NCI-H69 (cell line): ENCODE data around the gene TNFAIP2.
A peak's percentile ranks its signal among the peaks of the same experiment; 100 is the strongest.

Experiments
- DNase-seq: peaks from one replicate; lab custom pipeline; 2025; lab: John Stamatoyannopoulos, UW

Gene TNFAIP2

GRCh38 chr14:103094406-103095209, 28.7 kb upstream of the TNFAIP2 start, which contains the start of gene EXOC3L4:
Gene EXOC3L4, plus strand, starts transcription at chr14:103094725. Its CDS starts 5,495 bp downstream, at chr14:103100220.
- no peak for DNase-seq

DNA sequence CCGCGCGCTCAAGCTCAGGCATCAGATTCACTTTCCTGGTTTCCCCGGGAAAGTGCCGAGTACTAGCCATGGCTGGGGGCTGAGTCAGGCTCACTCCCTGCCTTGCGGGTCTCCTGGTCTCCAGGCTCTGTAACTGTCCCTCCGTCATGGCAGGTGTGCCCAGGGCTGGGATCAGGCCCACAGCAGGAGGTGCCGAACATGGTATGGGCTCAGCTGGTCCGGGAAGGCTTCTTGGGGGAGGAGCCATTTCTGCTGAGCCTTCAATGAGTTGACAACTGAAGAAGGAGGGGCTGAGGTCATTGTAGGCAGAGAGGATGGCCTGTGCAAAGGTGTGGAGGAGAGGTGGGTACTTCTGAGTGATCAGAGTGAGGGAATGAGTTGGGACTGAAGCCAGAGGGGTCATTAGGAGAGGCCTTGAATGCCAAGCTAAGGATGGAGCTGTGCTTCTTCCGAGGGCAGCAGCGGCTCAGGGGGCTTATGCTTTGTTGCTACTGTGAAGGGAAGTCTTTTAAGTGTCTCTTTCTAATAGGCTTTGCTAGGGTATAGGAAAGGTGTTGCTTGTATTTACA, 28.0 kb upstream of the TNFAIP2 start:
- no peak for DNase-seq

GRCh38 chr14:103096387-103096786, 26.9 kb upstream of the TNFAIP2 start:
- no peak for DNase-seq

- DNase-seq = no peak
These were observed 25.8 kb upstream of the TNFAIP2 start for GRCh38 chr14:103097244-103097993.

DNA sequence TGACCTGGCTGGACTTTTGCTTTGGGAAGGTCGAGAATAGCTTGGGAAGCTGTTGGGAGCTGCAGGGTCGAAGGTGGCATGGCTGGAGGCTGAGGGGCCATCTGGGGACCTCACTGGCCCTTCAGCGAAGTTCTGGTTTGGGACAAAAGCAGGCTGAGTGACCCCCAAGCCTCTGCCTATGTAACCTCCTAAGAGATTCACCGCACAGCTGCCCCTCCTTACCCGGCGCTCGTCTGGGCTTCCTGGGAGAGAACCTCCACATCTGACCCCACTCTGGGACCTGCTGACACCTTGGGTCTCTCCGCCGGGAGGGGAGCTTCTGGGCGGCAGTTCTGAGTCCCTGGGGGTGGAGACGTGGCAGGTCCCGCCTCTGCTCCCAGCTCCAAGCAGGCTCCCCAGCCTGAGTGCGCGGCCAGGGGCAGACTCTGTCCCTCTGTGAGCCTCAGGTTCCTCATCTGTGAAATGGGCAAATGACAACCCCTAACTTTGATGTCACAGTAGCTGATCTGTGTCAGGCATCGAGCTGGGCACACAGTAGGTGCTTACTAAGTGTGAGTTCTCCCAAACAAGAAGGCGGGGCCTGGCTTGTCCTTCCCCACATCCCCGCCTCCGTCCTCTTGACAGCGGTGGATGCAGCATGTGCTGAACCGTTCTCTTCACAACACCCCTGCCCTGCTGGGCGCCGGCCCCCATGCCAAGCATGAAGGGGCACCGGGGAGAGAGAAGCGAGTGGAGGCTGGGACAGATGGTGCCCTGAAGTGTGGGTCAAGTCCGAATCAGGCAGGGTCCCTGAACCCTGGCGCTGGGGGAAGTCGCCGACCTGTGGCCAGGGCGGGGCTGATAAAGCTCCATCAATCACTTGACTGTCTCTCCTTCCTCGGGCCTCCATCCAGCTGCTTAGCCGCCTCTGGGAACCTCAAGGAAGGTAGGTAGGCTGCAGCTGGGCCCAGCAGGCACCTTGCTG, 25.0 kb upstream of the TNFAIP2 start:
- DNase-seq = peak; percentile 27

DNA sequence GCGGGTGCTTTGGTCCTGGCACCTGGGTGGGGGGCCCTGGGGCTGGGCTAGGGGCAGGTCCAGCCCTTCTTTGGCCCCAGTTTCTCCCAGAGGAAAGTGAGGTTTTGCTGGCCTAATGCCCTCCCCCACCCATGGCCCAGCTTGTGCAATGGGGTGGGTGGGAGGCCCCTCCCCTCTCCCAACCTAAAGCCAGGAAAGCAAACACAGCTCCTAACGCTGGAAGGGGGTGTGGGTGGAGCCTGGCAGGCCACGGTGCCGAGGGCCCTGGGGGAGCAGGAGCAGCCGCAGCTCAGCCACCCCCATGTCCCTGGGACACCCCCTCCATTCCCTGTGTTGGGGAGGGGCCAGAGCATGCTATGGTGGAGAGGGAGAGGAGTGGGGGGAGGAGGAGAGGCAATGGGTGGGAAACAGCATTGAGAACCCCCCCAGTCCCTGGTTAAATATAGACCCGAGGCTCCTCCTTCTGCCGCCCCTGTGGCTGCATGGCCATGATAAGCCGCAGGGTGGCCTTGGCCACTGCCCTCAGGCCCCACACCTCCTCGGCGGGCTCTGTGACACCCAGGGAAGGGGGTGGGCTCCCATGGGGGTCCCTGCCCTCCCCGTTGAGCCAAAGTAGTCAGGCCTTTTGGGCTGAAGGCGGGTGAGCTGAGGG, 24.1 kb upstream of the TNFAIP2 start:
- DNase-seq = peak; percentile 59

DNA sequence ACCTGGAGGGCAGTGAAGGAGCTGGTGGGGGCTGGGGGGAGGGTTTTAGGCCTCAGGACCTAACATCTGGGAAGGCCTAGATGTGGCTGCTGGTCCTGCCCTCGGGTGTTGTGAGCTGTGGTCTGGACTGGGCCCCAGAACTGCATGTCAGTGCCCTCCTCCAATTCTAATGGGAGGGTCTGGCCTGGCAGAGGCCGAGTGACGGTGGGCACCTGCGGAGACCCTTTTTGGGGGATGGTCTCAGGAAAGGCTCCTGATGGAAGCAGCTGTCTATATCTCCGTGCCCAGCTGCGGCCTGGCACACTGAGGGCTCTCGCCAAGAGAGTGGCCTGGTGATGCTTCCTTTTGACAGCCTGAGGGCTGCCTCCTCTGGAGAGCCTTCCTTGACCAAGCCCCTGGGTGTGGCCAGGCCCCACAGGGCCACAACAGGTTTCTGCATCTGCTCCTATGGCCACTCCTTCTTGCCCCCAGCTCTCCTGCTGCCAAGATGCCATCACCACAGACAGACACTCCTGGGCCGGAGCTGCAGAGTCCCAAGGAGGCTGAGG, 23.5 kb upstream of the TNFAIP2 start:
- DNase-seq = no peak

DNA sequence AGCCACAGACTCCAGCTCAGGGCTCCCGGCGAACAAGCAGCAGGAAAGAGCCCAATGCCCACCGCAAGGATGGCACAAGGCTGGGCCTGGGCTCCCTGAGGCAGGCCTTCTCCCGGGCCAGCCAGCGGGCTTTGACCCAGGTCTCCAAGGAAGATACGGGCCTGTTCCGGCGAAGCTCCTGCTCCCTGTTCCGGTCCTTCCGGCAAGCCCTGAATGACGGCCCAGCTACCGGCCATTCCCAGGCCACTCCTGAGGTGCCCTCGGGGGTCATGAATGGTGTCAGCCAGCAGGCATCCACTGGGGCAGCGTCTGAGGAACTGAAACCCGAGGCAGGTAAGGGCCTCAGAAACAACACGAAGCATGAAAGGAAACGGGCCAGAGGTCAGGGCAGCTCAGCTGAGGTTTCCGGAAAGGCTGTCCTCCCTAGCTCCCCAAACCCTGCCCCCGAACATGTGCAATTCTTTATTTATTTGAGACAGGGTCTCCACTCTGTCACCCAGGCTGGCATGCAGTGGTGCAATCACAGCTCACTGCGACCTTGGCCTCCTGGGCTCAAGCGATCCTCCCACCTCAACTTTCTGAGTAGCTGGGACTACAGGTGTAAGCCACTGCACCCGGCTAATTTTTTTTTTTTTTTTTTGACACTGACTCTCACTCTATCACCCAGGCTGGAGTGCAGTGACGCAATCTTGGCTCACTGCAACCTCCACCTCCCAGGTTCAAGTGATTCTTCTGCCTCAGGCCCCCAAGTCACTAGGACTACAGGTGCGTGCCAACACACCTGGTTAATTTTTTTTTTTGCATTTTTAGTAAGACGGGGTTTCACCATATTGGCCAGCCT, 22.8 kb upstream of the TNFAIP2 start:
- no peak for DNase-seq

DNA sequence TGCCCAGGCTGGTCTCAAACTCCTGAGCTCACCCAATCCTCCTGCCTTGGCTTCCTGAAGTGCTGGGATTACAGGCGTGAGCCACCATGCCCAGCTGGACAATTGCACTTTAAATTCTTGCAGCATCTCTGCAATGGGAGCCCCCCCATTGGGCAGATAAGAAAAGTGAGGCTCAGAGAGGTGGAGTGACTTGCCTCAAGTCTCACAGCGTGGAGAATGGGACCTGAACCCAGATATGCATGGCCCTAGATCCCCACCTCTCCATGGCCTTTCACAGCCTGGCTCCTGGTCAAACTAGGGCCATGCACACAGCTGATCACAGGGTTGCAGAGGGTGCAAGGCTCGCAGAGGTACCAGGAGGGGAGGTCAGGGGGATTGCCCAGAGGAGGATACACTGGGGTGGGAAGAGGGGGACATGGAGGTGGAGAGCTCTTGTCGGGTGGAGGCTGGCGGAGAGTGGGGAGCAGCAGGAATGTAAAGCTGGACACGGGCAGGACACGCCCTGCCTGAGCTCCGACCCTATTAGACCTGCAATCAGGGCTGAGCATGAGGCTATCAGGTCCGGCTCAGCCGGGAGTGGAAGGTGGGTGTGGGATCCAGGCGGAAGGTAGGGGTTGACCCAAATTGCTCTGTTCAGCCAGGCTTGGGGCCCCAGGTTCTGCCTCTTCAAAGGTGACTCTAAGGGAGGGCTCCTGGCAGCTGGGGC, 21.9 kb upstream of the TNFAIP2 start:
- DNase-seq = no peak

GRCh38 chr14:103101963-103102688, 21.1 kb upstream of the TNFAIP2 start:
- DNase-seq = no peak

- no peak for DNase-seq
These were observed 20.5 kb upstream of the TNFAIP2 start for GRCh38 chr14:103102689-103103260.

- peak; percentile 93 for DNase-seq
These were observed 19.5 kb upstream of the TNFAIP2 start for GRCh38 chr14:103103461-103104388.

- DNase-seq = peak; percentile 48
These were observed 18.9 kb upstream of the TNFAIP2 start for GRCh38 chr14:103104389-103104653.

DNA sequence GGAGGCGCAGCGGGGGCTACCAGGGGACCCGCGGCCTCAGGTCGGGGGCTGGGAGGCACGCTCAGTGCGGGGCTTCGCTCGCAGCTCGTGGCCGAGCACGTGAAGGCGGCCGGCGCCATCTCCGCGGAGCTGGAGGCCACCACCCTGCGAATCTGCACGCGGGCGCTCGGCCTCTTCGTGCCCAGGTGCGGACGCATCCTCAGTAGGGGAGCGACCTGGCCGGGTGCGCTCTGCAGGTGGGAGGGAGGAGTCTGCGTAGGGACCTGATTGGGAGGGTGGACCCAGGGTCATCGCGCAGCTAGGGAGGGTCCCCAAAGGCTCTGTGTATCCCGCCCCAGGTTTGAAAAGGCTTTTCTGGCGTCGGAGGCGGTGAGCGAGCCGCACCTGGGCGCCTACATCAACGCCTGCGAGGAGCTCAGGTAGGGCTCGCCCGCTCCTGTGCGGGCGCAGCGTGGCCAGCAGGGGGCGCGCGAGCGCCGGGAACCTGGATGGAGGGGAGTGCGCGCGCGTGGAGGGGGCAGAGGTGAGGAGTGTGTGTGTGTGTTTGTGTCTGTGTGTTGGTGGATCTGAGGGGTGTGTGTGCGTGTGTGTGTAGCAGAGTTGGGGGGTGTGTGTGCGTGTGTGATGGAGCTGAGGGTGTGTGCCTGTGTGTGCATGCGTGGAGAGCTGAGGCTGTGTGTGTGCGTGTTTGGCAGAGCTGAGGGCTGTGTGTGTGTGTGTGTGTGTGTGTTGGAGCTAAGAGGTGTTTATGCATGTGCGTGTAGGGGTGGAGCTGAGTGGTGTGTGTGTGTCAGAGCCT, 18.4 kb upstream of the TNFAIP2 start:
- DNase-seq = peak; percentile 86

- peak; percentile 25 for DNase-seq
These were observed 17.6 kb upstream of the TNFAIP2 start for GRCh38 chr14:103105580-103106150.

GRCh38 chr14:103107455-103107854, 15.8 kb upstream of the TNFAIP2 start:
- DNase-seq = no peak
